MCF 10A (cell line): ENCODE data around the gene STAM. TPM values are rescaled to one million over a fixed set of nuclear protein-coding genes. Genes with fewer than 3 reads are reported as not detected.

Source experiments
- BruUV-seq: library from RNA; stranded (reverse); fragments of 400-500 nt; replicated peaks from 2 replicates; lab custom pipeline; 2021; lab: Mats Ljungman, UMichigan
- CTCF ChIA-PET: fragments of 300-600 bp; sonication (Branson Sonifier 250); formaldehyde crosslinking; extraction: SDS; loops from one replicate; lab custom pipeline; 2021; ENCODE audit warnings: antibody characterized with exemption, inconsistent platforms; lab: Yijun Ruan, JAX
- POLR2A ChIA-PET: fragments of 300-600, 350-650 bp; sonication (Branson Sonifier 250); formaldehyde crosslinking; extraction: SDS; loops from one replicate; lab custom pipeline; 2020; ENCODE audit warnings: antibody characterized with exemption, inconsistent platforms; lab: Yijun Ruan, JAX
- DNase-seq: peaks from one replicate; pipeline ENCODE4 v3.0.0-alpha.2; 2018; ENCODE audit not compliant: unreplicated experiment
- H3K27ac Mint-ChIP-seq: one replicate; pipeline ENCODE4 v1.8.0; 2022; ENCODE audit warnings: mild to moderate bottlenecking, low read depth, mixed read lengths; ENCODE audit not compliant: unreplicated experiment
- H3K27me3 Mint-ChIP-seq: one replicate; pipeline ENCODE4 v1.8.0; 2022; ENCODE audit warnings: mixed read lengths; ENCODE audit not compliant: insufficient read depth, unreplicated experiment
- H3K36me3 Mint-ChIP-seq: one replicate; pipeline ENCODE4 v1.8.0; 2022; ENCODE audit warnings: mild to moderate bottlenecking, moderate library complexity, mixed read lengths; ENCODE audit not compliant: insufficient read depth, unreplicated experiment
- H3K4me1 Mint-ChIP-seq: one replicate; pipeline ENCODE4 v1.8.0; 2022; ENCODE audit warnings: mixed read lengths; ENCODE audit not compliant: insufficient read depth, unreplicated experiment
- H3K4me3 Mint-ChIP-seq: one replicate; pipeline ENCODE4 v1.8.0; 2022; ENCODE audit warnings: mild to moderate bottlenecking, moderate library complexity, mixed read lengths; ENCODE audit not compliant: unreplicated experiment
- H3K9me3 Mint-ChIP-seq: one replicate; pipeline ENCODE4 v1.8.0; 2022; ENCODE audit warnings: mixed read lengths; ENCODE audit not compliant: unreplicated experiment
- intact Hi-C: fragments of 100-400 bp; cut with micrococcal nuclease; formaldehyde crosslinking; loops from 2 replicates; pipeline ENCODE4 v1.14.1; 2022
- total RNA-seq: library from RNA; stranded (reverse); gene quantifications from 2 replicates; pipeline ENCODE4 v1.2.3, GENCODE V29; 2022
- TF ChIP-seq, protein P1 (sequence below): fragments of 200-600 bp; IDR thresholded peaks from one replicate; pipeline ENCODE4 v1.8.0; 2022; ENCODE audit warnings: antibody characterized with exemption, mild to moderate bottlenecking; ENCODE audit not compliant: unreplicated experiment

STAM gene
- total RNA-seq, 1 experiment from 2014 or later, result 35.4 TPM

DNA sequence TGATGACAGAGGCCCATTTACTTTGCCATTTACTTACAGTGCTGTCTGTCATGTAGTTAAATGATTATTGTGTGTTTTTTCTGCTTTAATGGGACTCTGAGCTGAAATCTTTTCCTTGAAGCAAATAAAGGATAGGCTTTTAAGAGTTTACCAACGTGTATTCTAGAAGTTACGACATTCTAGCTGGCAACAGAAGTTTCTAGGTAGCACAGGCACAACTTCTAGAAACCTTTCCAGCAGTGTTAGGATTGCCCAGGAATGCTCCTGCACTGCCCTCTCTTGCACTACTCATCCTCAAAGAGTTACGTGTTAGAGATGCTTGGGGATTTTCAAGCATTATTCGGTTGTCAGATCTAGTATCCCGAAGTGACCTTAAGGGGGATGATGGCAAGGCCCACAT lies 65.5 kb downstream of the STAM start:
- Mint-ChIP-seq H3K27ac (no peak overlapping the region), H3K36me3 (peaks cover 72% of the 10 kb centered on the region), H3K27me3 (no peaks in the 10 kb centered on the region), H3K4me3 (no peak overlapping the region), H3K9me3 (no peaks in the 10 kb centered on the region), H3K4me1 (no peaks in the 10 kb centered on the region)
- ChIA-PET POLR2A (interaction anchor here (1.1 kb wide), 1 partner anchor 66 kb away, joined by 4 read pairs; the partner anchor contains the start of gene STAM), CTCF (interaction anchor here (0.6 to 1.8 kb wide), 3 partner anchors 27 to 1361 kb away, joined by 3 to 6 read pairs (median 5); no protein-coding TSS in a partner anchor)
- TF ChIP-seq, protein P1, sequence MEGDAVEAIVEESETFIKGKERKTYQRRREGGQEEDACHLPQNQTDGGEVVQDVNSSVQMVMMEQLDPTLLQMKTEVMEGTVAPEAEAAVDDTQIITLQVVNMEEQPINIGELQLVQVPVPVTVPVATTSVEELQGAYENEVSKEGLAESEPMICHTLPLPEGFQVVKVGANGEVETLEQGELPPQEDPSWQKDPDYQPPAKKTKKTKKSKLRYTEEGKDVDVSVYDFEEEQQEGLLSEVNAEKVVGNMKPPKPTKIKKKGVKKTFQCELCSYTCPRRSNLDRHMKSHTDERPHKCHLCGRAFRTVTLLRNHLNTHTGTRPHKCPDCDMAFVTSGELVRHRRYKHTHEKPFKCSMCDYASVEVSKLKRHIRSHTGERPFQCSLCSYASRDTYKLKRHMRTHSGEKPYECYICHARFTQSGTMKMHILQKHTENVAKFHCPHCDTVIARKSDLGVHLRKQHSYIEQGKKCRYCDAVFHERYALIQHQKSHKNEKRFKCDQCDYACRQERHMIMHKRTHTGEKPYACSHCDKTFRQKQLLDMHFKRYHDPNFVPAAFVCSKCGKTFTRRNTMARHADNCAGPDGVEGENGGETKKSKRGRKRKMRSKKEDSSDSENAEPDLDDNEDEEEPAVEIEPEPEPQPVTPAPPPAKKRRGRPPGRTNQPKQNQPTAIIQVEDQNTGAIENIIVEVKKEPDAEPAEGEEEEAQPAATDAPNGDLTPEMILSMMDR, result no peak
- DNase-seq, result no peak
- BruUV-seq, result no TSS peak
- intact Hi-C loops, result no loop called here

DNA sequence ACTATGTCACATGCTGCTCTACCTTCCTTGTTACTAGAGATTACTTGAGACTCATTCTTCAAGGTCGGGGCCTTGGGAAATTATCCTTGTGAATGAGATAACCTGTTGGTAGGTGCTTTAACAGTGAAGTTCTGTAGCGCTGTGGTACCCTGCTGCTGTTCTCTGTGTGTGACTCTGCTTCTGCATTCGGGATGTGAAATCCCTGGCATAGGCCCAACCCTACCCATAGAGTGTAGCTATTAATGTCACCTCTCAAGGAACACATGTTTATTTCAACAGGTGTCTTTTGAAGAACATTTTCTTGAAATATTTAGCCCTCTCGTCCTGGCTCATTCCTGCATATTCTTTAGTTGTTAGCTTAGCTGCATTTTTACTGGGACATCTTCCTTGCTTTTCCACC lies 66.2 kb downstream of the STAM start:
- H3K36me3 Mint-ChIP-seq, result peaks cover 70% of the 10 kb centered on the region
- H3K4me3 Mint-ChIP-seq, result no peak overlapping the region
- no peak for DNase-seq
- no peaks in the 10 kb centered on the region for H3K4me1 Mint-ChIP-seq
- ChIA-PET CTCF (interaction anchor here (0.7 to 1.8 kb wide), 4 partner anchors 27 to 104 kb away, joined by 3 to 6 read pairs (median 4); no protein-coding TSS in a partner anchor), POLR2A (interaction anchor here (1.5 kb wide), 1 partner anchor 67 kb away, joined by 3 read pairs; the partner anchor contains the start of gene STAM)
- intact Hi-C loops, result no loop called here
- no peaks in the 10 kb centered on the region for H3K27me3 Mint-ChIP-seq
- BruUV-seq, result no TSS peak
- TF ChIP-seq, protein P1, result no peak
- H3K27ac Mint-ChIP-seq, result no peak overlapping the region
- no peaks in the 10 kb centered on the region for H3K9me3 Mint-ChIP-seq

DNA sequence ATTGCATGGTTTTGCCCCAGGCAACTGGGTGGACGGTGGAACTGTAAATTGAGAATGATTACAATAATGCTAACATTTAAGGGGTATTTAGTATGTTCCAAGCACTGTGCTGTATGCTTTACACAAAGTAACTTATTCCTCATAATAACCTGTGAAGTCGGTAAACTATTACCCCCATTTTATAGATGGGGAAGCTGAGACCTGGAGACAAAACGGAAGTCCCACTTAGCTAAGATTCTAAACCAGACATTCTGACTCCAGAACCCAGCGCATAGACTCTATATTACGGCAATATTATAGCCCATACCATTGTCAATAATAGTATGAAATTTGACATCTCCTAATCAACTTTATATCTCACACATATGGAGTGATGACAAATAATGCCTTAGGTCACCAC lies 68.1 kb downstream of the STAM start:
- TF ChIP-seq, protein P1, result no peak
- BruUV-seq, result no TSS peak
- Mint-ChIP-seq H3K4me1 (no peaks in the 10 kb centered on the region), H3K27ac (no peak overlapping the region), H3K36me3 (peaks cover 61% of the 10 kb centered on the region), H3K9me3 (no peaks in the 10 kb centered on the region), H3K4me3 (no peak overlapping the region), H3K27me3 (no peaks in the 10 kb centered on the region)
- CTCF ChIA-PET, result interaction anchor here (1.0 kb wide), 2 partner anchors 24 to 104 kb away, joined by 3 read pairs; no protein-coding TSS in a partner anchor
- no peak for DNase-seq
- POLR2A ChIA-PET, result no interaction called here
- intact Hi-C loops, result no loop called here

DNA sequence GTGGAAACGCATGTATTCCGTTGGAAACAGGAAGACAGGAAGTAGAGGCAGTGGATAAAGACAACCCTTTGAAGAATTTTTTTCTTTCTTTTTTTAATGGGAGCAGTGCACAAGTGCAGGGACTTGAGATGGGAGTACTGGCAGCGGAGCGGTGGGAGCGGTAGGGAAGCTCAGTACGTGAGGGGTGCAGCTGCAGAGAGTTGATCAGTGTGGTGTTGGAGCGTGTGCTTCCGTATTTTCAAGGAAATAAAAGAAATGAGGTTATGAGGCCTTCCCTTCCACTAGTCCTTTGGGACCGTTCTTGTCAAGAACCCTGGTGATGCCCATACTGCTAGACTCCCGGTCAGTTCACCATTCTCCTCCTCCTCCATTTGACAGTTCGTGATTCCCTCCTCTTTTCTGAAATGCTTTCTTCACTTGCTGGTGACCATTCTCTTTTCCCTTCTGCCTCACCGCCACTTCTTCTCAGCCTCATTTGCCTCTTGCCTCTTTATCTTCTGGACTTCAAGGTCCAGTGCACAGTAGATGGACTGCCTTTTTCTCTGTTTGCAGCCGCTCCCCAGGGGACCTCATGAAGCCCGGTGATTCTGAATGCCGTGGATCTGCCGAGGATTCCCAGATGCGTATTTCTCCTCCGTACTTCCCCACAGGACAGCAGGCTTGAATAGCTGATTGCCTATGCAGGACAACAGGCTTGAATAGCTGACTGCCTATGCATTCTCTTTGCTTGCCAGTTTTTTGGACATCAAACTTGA lies 68.9 kb downstream of the STAM start:
- Mint-ChIP-seq H3K9me3 (peaks cover 7% of the 10 kb centered on the region), H3K36me3 (peaks cover 60% of the 10 kb centered on the region), H3K4me3 (no peak overlapping the region), H3K27me3 (no peaks in the 10 kb centered on the region), H3K4me1 (no peaks in the 10 kb centered on the region), H3K27ac (no peak overlapping the region)
- TF ChIP-seq, protein P1, result no peak
- intact Hi-C loops, result no loop called here
- no peak for DNase-seq
- ChIA-PET CTCF (interaction anchor here (0.8 to 1.0 kb wide), 3 partner anchors 23 to 105 kb away, joined by 3 read pairs; no protein-coding TSS in a partner anchor), POLR2A (no interaction called here)
- BruUV-seq, result no TSS peak
